Central memory CD8-positive, alpha-beta T cell (primary cell): ENCODE measurements around the gene OSBP2.

ENCODE experiments used
- ATAC-seq: fragments of 150-1000 bp; cut with Tn5 transposase; replicated peaks from 2 replicates; pipeline ENCODE4 v1.10.0; 2022; ENCODE audit warnings: mild to moderate bottlenecking, moderate FRiP score, moderate number of reproducible peaks; ENCODE audit not compliant: poor library complexity, severe bottlenecking; ENCODE audit errors: extremely low read depth
- DNase-seq, 2 donors: peaks; one replicate each; pipeline ENCODE4 v3.0.0; 2021; ENCODE audit warnings: low spot score in 2 of 2
- H3K27ac Mint-ChIP-seq: one replicate; pipeline ENCODE4 v1.8.0; 2022; ENCODE audit warnings: low read depth, mild to moderate bottlenecking, moderate library complexity, mixed read lengths
- H3K27me3 Mint-ChIP-seq: one replicate; pipeline ENCODE4 v1.8.0; 2022; ENCODE audit warnings: mixed read lengths
- H3K36me3 Mint-ChIP-seq: one replicate; pipeline ENCODE4 v1.8.0; 2022; ENCODE audit warnings: mild to moderate bottlenecking, moderate library complexity, mixed read lengths; ENCODE audit not compliant: insufficient read depth
- H3K4me1 Mint-ChIP-seq: one replicate; pipeline ENCODE4 v1.8.0; 2022; ENCODE audit warnings: mixed read lengths
- H3K4me3 Mint-ChIP-seq: one replicate; pipeline ENCODE4 v1.8.0; 2022; ENCODE audit warnings: mild to moderate bottlenecking, moderate library complexity, mixed read lengths
- H3K9me3 Mint-ChIP-seq: one replicate; pipeline ENCODE4 v1.8.0; 2022; ENCODE audit warnings: mixed read lengths

The OSBP2 gene

GRCh38 chr22:30857791-30858190 is 163.1 kb downstream of the OSBP2 start:
- no peaks in the 10 kb centered on the region for H3K36me3 Mint-ChIP-seq
- no peaks in the 10 kb centered on the region for H3K4me1 Mint-ChIP-seq
- no peaks in the 10 kb centered on the region for H3K9me3 Mint-ChIP-seq
- H3K27me3 Mint-ChIP-seq, result no peaks in the 10 kb centered on the region
- no peak overlapping the region for H3K27ac Mint-ChIP-seq
- ATAC-seq (no peak), DNase-seq (no peak)
- no peak overlapping the region for H3K4me3 Mint-ChIP-seq

DNA sequence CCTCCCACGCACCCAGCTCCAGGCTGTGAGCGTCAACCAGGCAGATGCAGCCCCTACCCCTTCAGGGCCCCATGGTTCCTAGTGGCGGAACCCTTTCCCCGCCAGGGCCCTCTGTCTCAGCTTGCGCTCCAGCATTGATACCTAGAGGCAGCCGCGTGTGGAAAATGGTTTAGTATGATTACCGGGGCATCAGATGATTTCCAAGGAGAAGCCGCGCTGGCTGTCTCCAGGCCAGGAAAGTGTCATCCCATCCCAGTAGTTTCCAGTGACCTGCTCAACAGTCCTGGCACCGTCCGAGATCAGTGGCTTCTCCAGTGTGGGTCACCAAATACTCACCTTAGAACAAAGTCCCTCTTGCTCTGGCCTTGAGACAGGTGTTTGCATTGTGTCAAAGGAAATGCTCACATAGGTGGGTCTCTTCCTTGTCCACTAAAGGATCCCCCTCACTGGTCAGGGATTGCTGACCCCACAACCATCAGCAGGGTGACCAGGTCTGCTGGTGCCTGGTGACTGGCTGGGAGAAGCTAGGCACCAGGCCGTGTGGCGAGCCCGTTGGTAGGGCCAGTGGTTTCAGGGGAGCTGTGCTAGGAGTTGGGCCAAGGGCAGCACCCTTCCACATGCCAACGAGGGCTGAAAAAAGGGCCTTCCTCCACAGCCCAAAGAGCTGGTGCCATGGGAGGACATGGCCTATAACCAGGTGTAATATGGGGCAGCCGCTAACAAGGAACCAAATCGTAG is 164.5 kb downstream of the OSBP2 start:
- no peaks in the 10 kb centered on the region for H3K4me1 Mint-ChIP-seq
- H3K4me3 Mint-ChIP-seq, result no peak overlapping the region
- H3K27ac Mint-ChIP-seq, result no peak overlapping the region
- peak in 1 of 2 donors; percentile 6 for DNase-seq
- H3K36me3 Mint-ChIP-seq, result no peaks in the 10 kb centered on the region
- H3K9me3 Mint-ChIP-seq, result no peaks in the 10 kb centered on the region
- ATAC-seq, result no peak
- no peaks in the 10 kb centered on the region for H3K27me3 Mint-ChIP-seq

- Mint-ChIP-seq H3K9me3 (no peaks in the 10 kb centered on the region), H3K27ac (no peak overlapping the region), H3K4me3 (no peak overlapping the region), H3K4me1 (no peaks in the 10 kb centered on the region), H3K27me3 (no peaks in the 10 kb centered on the region), H3K36me3 (no peaks in the 10 kb centered on the region)
- ATAC-seq, result no peak
- no peak for DNase-seq
Observed at GRCh38 chr22:30859714-30860095, 165.0 kb downstream of the OSBP2 start.

DNA sequence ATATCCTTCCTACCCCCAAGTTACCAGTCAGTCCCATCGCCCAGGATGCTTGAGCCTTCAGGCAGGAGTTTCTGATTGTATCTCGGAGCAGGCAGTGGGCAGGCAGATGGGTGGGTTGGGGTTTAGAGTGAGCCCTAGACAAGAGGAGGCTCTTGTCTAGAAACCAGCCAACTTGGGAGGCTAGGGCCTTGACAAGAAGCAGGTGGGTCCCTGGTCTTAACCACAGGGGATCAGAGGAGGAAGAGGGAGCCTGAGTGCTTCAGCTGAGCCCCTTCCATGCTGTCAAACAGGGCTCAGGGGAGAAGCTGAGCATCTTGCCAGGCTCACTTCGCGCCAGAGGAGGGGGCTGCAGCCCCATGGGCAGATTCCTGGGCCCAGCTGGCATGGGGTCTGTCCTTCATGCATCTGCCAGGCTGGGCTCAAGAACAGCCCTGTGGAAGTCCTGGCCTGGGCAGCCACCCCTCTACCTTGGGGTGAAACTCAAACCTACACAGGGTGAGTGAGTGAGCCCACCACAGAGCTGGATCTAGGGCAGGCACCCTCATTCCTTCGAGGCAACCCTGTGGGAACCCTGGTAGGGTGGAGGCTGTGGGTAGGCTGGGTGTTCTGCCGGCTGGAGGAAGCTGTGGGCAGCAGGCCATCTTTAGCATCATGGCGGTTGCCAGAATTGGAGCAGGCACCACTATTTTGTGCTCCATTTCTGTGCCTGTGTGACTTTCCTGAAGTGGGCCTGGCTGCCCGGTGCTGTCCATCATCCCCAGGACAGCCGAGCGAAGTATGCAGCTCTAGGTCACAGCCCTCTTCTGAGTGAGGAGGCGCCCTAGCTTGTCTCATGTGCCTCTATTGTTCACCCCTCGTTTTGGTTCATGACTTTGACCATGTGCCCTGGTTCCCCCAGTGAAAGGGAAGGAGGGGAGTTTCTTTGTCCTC is 165.8 kb downstream of the OSBP2 start:
- H3K36me3 Mint-ChIP-seq, result no peaks in the 10 kb centered on the region
- H3K27ac Mint-ChIP-seq, result no peak overlapping the region
- ATAC-seq, result no peak
- no peaks in the 10 kb centered on the region for H3K9me3 Mint-ChIP-seq
- no peaks in the 10 kb centered on the region for H3K4me1 Mint-ChIP-seq
- DNase-seq, result peak in 1 of 2 donors; percentile 9
- H3K27me3 Mint-ChIP-seq, result no peaks in the 10 kb centered on the region
- H3K4me3 Mint-ChIP-seq, result no peak overlapping the region

DNA sequence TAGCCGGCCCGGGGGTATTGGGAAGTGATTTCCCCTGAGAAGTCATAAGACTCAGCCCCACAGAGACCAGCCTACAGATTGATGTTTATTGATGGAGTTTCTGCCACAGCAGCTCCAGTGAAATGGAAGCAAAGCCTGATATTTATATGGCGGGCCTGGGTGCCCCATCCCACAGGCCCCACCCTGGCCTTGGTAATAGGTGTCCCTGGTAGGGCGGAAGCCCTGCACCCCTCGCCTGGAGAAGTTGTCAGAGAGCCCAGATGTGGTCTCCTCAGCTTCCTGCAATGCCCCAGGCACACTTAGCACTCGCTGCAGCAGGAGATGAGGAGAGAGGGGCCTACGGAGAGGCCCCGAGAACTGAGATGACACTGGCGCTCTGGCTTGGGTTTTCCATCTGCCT is 166.5 kb downstream of the OSBP2 start:
- DNase-seq, result no peak
- Mint-ChIP-seq H3K4me1 (no peaks in the 10 kb centered on the region), H3K36me3 (no peaks in the 10 kb centered on the region), H3K4me3 (no peak overlapping the region), H3K27me3 (no peaks in the 10 kb centered on the region), H3K9me3 (no peaks in the 10 kb centered on the region), H3K27ac (no peak overlapping the region)
- ATAC-seq, result no peak

GRCh38 chr22:30861688-30862552 is 167.2 kb downstream of the OSBP2 start:
- ATAC-seq, result no peak

GRCh38 chr22:30863081-30863833 is 168.6 kb downstream of the OSBP2 start:
- H3K36me3 Mint-ChIP-seq, result no peaks in the 10 kb centered on the region
- H3K4me1 Mint-ChIP-seq, result no peaks in the 10 kb centered on the region
- H3K27ac Mint-ChIP-seq, result no peak overlapping the region
- ATAC-seq (no peak), DNase-seq (no peak)
- H3K9me3 Mint-ChIP-seq, result no peaks in the 10 kb centered on the region
- H3K4me3 Mint-ChIP-seq, result no peak overlapping the region
- no peaks in the 10 kb centered on the region for H3K27me3 Mint-ChIP-seq

More at GRCh38 chr22:30861688-30862552, 167.2 kb downstream of the OSBP2 start:
- no peaks in the 10 kb centered on the region for H3K9me3 Mint-ChIP-seq
- DNase-seq, result no peak
- no peaks in the 10 kb centered on the region for H3K4me1 Mint-ChIP-seq
- no peaks in the 10 kb centered on the region for H3K27me3 Mint-ChIP-seq
- H3K36me3 Mint-ChIP-seq, result no peaks in the 10 kb centered on the region
- H3K27ac Mint-ChIP-seq, result no peak overlapping the region
- no peak overlapping the region for H3K4me3 Mint-ChIP-seq

GRCh38 chr22:30864441-30865420 is 170.1 kb downstream of the OSBP2 start:
- H3K27ac Mint-ChIP-seq, result no peak overlapping the region
- H3K4me1 Mint-ChIP-seq, result no peaks in the 10 kb centered on the region
- ATAC-seq, result no peak
- no peaks in the 10 kb centered on the region for H3K27me3 Mint-ChIP-seq
- H3K4me3 Mint-ChIP-seq, result no peak overlapping the region
- H3K9me3 Mint-ChIP-seq, result no peaks in the 10 kb centered on the region
- no peaks in the 10 kb centered on the region for H3K36me3 Mint-ChIP-seq
- DNase-seq, result no peak

GRCh38 chr22:30865656-30866055 is 171.0 kb downstream of the OSBP2 start:
- H3K4me3 Mint-ChIP-seq, result no peak overlapping the region
- DNase-seq (no peak), ATAC-seq (no peak)
- H3K9me3 Mint-ChIP-seq, result no peaks in the 10 kb centered on the region
- H3K27me3 Mint-ChIP-seq, result no peaks in the 10 kb centered on the region
- no peaks in the 10 kb centered on the region for H3K4me1 Mint-ChIP-seq
- H3K36me3 Mint-ChIP-seq, result no peaks in the 10 kb centered on the region
- no peak overlapping the region for H3K27ac Mint-ChIP-seq

DNA sequence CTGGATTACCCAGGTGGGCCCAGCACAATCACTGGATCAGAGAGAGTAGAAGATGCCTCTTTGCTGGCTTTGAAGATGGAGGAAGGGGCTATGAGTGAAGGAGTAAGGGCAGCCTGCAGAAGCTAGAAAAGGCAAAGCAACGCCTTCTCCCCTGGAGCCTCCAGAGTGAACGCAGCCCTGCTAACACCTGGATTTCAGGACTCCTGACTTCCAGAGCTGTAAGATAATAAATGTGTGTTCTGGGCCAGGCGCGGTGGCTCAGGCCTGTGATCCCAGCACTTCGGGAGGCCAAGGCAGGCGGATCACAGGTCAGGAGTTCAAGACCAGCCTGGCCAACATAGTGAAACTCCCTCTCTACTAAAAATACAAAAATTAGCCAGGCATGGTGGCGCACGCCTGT is 171.5 kb downstream of the OSBP2 start:
- no peak overlapping the region for H3K4me3 Mint-ChIP-seq
- no peak overlapping the region for H3K27ac Mint-ChIP-seq
- H3K36me3 Mint-ChIP-seq, result no peaks in the 10 kb centered on the region
- no peak for DNase-seq
- ATAC-seq, result no peak
- H3K4me1 Mint-ChIP-seq, result no peaks in the 10 kb centered on the region
- H3K9me3 Mint-ChIP-seq, result no peaks in the 10 kb centered on the region
- no peaks in the 10 kb centered on the region for H3K27me3 Mint-ChIP-seq

DNA sequence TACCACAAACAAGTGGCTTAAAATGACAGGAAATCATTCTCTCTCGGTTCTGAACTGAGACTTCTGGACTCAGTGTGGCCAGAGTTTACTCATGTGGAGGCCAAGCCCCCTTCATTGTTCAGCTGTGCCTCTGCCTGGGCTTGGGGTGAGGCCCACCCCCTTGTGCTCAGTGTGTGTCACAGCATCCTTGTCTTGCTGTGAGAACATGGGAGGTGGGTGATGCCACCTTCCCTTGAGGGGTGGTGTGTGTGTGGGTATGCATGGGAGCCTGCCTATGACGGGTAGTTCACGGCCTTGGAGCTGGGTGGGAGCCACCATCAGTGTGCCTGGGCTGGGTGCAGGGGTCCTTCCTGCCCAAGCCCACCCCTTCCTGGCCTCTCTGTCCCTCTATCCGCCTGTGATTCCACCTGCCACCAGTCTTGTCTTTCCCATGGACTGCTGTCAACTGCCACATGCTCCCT is 172.2 kb downstream of the OSBP2 start:
- no peak for DNase-seq
- no peaks in the 10 kb centered on the region for H3K36me3 Mint-ChIP-seq
- H3K27ac Mint-ChIP-seq, result no peak overlapping the region
- no peaks in the 10 kb centered on the region for H3K27me3 Mint-ChIP-seq
- no peak overlapping the region for H3K4me3 Mint-ChIP-seq
- H3K9me3 Mint-ChIP-seq, result no peaks in the 10 kb centered on the region
- H3K4me1 Mint-ChIP-seq, result no peaks in the 10 kb centered on the region
- ATAC-seq, result no peak
